HFF-Myc (cell line): ENCODE results near the gene TMEM40.

ENCODE experiments used
- DNase-seq: peaks from one replicate; pipeline ENCODE4 v3.0.0-alpha.2; 2011; ENCODE audit warnings: low read depth; ENCODE audit errors: extremely low read depth
- H3K4me3 ChIP-seq: replicated peaks from 2 replicates; pipeline ENCODE4 v1.5.1; 2011; ENCODE audit warnings: low read depth, mild to moderate bottlenecking, control low read depth, low read length
- CTCF ChIP-seq: IDR thresholded peaks from 2 replicates; pipeline ENCODE4 v1.5.1; 2012; ENCODE audit warnings: mild to moderate bottlenecking, low read depth, low read length, control low read depth; ENCODE audit errors: missing control alignments

The TMEM40 gene

GRCh38 chr3:12774619-12775018 is 15.6 kb upstream of the TMEM40 start:
- H3K4me3 ChIP-seq = no peak overlapping the region
- no peak for TF ChIP-seq CTCF
- no peak for DNase-seq

- H3K4me3 ChIP-seq = no peak overlapping the region
- no peak for DNase-seq
- no peak for TF ChIP-seq CTCF
Observed at GRCh38 chr3:12773710-12774086, 14.6 kb upstream of the TMEM40 start.

GRCh38 chr3:12773030-12773709 is 14.1 kb upstream of the TMEM40 start:
- no peak for TF ChIP-seq CTCF
- no peak for DNase-seq
- no peak overlapping the region for H3K4me3 ChIP-seq

- no peak for TF ChIP-seq CTCF
- DNase-seq = no peak
- no peak overlapping the region for H3K4me3 ChIP-seq
Observed at GRCh38 chr3:12772462-12772861, 13.4 kb upstream of the TMEM40 start.

DNA sequence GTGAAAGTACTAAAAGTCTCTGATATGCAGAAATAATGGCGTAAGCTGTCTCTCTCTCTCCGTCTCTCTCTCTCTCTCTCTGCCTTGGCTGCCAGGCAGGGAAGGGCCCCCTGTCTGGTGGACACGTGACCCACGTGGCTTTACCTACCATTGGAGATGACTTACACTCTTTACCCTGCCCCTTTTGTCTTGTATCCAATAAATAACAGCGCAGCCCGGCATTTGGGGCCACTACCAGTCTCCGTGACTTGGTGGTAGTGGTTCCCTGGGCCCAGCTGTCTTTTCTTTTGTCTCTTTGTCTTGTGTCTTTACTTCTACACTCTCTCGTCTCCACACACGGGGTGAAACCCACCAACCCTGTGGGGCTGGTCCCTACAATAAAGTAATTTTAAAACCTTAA is 12.2 kb upstream of the TMEM40 start:
- no peak overlapping the region for H3K4me3 ChIP-seq
- no peak for DNase-seq
- TF ChIP-seq CTCF = no peak

DNA sequence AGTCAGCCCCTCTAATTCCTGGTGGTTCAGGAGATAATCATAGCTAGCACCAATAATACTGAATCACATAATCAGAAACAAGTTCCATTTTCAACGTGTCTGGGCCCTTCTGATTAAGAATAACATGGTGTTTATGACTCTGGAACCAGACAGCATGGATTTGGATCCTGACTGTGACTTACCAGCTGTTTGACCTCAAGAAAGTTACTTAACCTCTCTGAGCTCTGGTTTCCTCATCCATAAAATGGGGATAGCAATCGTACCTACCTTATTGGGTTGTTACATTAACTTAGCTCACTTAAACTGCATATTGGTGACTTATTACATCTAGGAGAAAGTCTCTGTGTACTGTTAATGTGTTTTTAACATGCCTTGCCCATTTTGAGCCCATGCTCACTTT is 10.7 kb upstream of the TMEM40 start:
- DNase-seq = no peak
- no peak for TF ChIP-seq CTCF
- H3K4me3 ChIP-seq = no peak overlapping the region
